Testis (tissue), 2 donors: ENCODE data around the gene SPTLC3.

ENCODE experiments used
- POLR2A ChIP-seq: fragments of 450-650 bp; IDR thresholded peaks from one replicate; pipeline ENCODE4 v1.6.1; 2017; ENCODE audit warnings: antibody characterized with exemption, mild to moderate bottlenecking, moderate library complexity
- TF ChIP-seq, protein P1 (sequence below), 3 experiments: fragments of 450-650 bp in 2 of 3; fragments of 200-600 bp in 1 of 3; sonication (generic) in 1 of 3; IDR thresholded peaks; one replicate each; pipeline ENCODE4 v1.5.1; 2016 to 2019; ENCODE audit warnings: antibody characterized with exemption in 3 of 3, mild to moderate bottlenecking in 2 of 3, moderate library complexity in 1 of 3

DNA sequence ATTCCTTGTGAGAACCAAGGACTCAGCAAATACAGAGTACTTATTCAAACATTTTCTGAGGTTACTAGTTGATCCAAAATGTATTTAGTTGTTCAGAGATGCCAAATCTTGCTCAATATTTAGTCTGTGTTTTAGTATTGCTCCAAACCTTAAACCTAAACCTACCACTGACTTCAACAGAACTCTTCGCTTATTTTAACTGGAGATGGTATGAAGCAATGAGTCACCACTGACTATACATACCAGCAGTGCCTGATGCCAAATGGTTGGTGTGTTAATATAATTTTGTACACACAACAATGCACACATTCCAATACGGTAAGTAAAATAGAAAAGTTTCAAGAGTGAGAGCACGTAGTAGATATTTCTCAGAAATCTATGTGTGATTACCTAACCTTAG lies 1.9 kb upstream of the SPTLC3 start:
- TF ChIP-seq, protein P1, sequence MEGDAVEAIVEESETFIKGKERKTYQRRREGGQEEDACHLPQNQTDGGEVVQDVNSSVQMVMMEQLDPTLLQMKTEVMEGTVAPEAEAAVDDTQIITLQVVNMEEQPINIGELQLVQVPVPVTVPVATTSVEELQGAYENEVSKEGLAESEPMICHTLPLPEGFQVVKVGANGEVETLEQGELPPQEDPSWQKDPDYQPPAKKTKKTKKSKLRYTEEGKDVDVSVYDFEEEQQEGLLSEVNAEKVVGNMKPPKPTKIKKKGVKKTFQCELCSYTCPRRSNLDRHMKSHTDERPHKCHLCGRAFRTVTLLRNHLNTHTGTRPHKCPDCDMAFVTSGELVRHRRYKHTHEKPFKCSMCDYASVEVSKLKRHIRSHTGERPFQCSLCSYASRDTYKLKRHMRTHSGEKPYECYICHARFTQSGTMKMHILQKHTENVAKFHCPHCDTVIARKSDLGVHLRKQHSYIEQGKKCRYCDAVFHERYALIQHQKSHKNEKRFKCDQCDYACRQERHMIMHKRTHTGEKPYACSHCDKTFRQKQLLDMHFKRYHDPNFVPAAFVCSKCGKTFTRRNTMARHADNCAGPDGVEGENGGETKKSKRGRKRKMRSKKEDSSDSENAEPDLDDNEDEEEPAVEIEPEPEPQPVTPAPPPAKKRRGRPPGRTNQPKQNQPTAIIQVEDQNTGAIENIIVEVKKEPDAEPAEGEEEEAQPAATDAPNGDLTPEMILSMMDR (IDR thresholded peaks at IDR 0.05): no peak
- no peak for TF ChIP-seq POLR2A
